ENCODE measurements around the gene ZNF652.

DNA sequence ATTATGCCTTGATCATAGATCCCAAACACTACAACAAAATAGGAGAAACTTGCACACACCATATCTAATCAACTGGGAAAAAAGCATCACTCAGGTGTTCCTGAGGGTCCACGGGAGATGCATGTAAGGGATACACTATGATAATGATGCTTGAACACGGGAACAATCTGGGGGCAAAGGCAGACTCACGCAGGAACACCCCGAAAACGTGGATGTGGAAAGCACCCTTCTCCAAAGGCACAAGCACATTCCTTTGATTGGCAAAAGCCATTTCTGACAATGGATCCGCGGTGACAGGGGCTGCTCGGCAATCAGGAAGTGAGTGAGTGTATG is 1.3 kb downstream of the ZNF652 start:
- TF ChIP-seq CTCF (conservative IDR thresholded peaks at IDR 0.05; ENCODE audit: low read depth, low read length) (no peak), EZH2 (IDR thresholded peaks at IDR 0.05; ENCODE audit: low read length, unreplicated experiment) (no peak)
